HG02852 (cell line): ENCODE measurements around the gene PCDHB3.
"Not testable (repeated sequence)": the region's sequence is repeated elsewhere in the genome, so short reads cannot be mapped to it uniquely, and the experiment has no call there.

Experiments
- ATAC-seq: cut with Tn5 transposase; IDR thresholded peaks from one replicate; pipeline ENCODE4 v1.9.1; 2021; ENCODE audit warnings: mild to moderate bottlenecking, moderate library complexity; ENCODE audit not compliant: unreplicated experiment

Gene PCDHB3

GRCh38 chr5:141135718-141136266, 35.5 kb downstream of the PCDHB3 start:
- no peak for ATAC-seq

GRCh38 chr5:141137346-141137745, 37.1 kb downstream of the PCDHB3 start:
- ATAC-seq: not testable (repeated sequence)

- no peak for ATAC-seq
Observed at GRCh38 chr5:141149812-141150211, 49.5 kb downstream of the PCDHB3 start, which contains the start of gene PCDHB6. PCDHB6 (plus strand) TSS chr5:141150057; CDS start chr5:141150258, 201 bp downstream.

- ATAC-seq: no peak
Observed at GRCh38 chr5:141150224-141150992, 50.1 kb downstream of the PCDHB3 start.

GRCh38 chr5:141150993-141151325, 50.7 kb downstream of the PCDHB3 start:
- no peak for ATAC-seq

GRCh38 chr5:141151632-141152031, 51.4 kb downstream of the PCDHB3 start:
- ATAC-seq: not testable (repeated sequence)

- ATAC-seq: not testable (repeated sequence)
Observed at GRCh38 chr5:141152096-141152495, 51.8 kb downstream of the PCDHB3 start.
